ENCODE measurements around the gene MTHFD2L.

GRCh38 chr4:74244049-74244448 lies 86.1 kb downstream of the MTHFD2L start:
- TF ChIP-seq CTCF (IDR thresholded peaks at IDR 0.05) (no peak), NFYB (CRISPR knock-in tag; conservative IDR thresholded peaks at IDR 0.05; ENCODE audit: low read depth) (no peak), IRF2 (CRISPR knock-in tag; IDR thresholded peaks at IDR 0.05; ENCODE audit: borderline replicate concordance, low read depth) (no peak), NFE2L1 (CRISPR knock-in tag; IDR thresholded peaks at IDR 0.05) (no peak), NR1H2 (CRISPR knock-in tag; IDR thresholded peaks at IDR 0.05) (no peak), FOXP1 (CRISPR knock-in tag; IDR thresholded peaks at IDR 0.05; ENCODE audit: borderline replicate concordance) (no peak)
